LNCaP clone FGC (cell line): Measurements from ENCODE around the gene UQCC5.

ENCODE experiments used
- DNase-seq: peaks from one replicate; pipeline ENCODE4 v3.0.0-alpha.2; 2011; ENCODE audit warnings: low read depth
- H3K4me3 ChIP-seq: 2 replicates; pipeline ENCODE4 v1.5.1; 2011; ENCODE audit warnings: mild to moderate bottlenecking, low read depth, low read length, control low read depth
- TF ChIP-seq, protein P1 (sequence below): IDR thresholded peaks from 2 replicates; pipeline ENCODE4 v1.5.1; 2012; ENCODE audit warnings: mild to moderate bottlenecking; ENCODE audit not compliant: control insufficient read depth, insufficient read depth; ENCODE audit errors: extremely low read depth

The UQCC5 gene

GRCh38 chr3:52495777-52496602 lies 40.4 kb upstream of the UQCC5 start:
- no peak overlapping the region for H3K4me3 ChIP-seq
- DNase-seq = no peak

DNA sequence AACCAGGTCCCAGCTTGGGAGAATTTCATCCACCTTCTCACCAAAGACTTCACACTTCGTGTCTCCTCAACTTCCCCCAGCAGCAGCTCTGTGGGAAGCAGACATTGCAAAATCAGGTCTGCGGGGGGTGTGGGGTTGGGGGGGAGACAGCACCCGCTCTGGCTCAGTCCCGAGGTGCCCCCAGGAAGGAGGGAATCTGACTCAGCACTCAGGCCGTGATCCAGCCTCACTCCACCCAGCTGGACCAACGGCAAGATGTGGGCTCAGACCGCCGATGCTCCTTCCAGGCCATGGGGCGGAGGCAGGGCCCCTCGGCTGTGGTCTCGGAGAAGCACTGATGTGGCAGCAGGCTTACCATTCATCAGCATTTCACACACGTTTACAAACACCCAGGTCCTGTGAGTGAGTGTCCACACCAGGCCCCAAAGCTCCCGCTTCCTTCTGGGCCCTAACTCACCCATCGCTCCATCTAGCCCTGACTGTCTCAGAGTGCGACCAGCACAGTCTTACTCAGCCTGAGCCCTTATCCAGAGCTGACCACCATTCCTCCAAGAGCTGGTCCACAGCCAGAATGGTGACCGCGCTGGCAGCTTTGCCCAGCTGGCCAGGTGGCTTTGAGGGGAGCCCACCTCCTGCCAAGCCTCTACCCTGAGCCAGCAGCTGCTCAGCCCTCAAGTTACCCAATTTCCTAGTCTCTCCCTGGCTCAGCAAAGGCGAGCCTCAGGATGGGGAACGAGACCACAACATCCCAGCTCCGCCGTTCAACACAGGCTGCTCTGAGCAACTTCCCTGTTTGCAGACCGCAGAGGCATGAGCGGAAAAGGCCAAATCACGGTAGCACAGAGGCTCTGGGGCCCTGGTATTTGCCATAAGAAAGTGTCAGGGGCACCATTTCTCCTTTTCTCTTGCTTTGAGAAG lies 38.0 kb upstream of the UQCC5 start:
- no peak overlapping the region for H3K4me3 ChIP-seq
- TF ChIP-seq, protein P1, sequence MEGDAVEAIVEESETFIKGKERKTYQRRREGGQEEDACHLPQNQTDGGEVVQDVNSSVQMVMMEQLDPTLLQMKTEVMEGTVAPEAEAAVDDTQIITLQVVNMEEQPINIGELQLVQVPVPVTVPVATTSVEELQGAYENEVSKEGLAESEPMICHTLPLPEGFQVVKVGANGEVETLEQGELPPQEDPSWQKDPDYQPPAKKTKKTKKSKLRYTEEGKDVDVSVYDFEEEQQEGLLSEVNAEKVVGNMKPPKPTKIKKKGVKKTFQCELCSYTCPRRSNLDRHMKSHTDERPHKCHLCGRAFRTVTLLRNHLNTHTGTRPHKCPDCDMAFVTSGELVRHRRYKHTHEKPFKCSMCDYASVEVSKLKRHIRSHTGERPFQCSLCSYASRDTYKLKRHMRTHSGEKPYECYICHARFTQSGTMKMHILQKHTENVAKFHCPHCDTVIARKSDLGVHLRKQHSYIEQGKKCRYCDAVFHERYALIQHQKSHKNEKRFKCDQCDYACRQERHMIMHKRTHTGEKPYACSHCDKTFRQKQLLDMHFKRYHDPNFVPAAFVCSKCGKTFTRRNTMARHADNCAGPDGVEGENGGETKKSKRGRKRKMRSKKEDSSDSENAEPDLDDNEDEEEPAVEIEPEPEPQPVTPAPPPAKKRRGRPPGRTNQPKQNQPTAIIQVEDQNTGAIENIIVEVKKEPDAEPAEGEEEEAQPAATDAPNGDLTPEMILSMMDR = no peak
- DNase-seq = no peak

More at GRCh38 chr3:52495777-52496602, 40.4 kb upstream of the UQCC5 start:
- TF ChIP-seq, protein P1 = no peak

- no peak overlapping the region for H3K4me3 ChIP-seq
- DNase-seq = no peak
- TF ChIP-seq, protein P1 = no peak
Measured at GRCh38 chr3:52501046-52501445, 35.4 kb upstream of the UQCC5 start.

GRCh38 chr3:52502001-52502400 lies 34.4 kb upstream of the UQCC5 start:
- DNase-seq = no peak
- no peak overlapping the region for H3K4me3 ChIP-seq
- TF ChIP-seq, protein P1 = no peak

DNA sequence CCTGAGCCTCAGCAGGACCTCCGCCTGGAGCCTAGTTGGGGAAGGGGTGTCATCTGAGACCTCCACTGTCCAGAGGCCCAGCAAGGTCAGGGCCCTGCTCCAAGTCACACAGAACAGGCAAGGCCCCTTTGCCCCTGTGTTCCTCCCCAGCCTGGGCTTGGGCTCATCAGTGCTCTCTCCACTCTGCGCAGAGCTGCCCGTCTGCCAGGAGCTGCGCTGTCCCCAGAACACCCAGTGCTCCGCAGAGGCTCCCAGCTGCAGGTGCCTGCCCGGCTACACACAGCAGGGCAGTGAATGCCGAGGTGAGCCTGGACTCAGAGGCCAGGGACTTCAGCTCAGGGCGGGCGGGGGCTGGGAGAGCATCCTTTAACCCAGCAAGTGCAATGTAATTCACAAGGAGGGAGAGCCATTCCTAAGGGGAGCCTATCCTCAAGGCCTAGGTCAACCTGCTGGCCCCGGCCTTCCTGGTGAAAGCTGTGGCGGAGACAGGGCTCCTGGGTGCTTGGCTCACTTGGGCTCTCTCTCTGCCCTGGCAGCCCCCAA lies 33.5 kb upstream of the UQCC5 start:
- H3K4me3 ChIP-seq = no peak overlapping the region
- DNase-seq = no peak
- TF ChIP-seq, protein P1 = no peak

GRCh38 chr3:52503788-52504424 lies 32.5 kb upstream of the UQCC5 start:
- TF ChIP-seq, protein P1 = no peak
- no peak overlapping the region for H3K4me3 ChIP-seq
- no peak for DNase-seq
